GM18909 (cell line): ENCODE results near the gene PSIP1.

Experiments used
- ATAC-seq: cut with Tn5 transposase; IDR thresholded peaks from one replicate; pipeline ENCODE4 v1.9.1; 2021; ENCODE audit warnings: mild to moderate bottlenecking; ENCODE audit not compliant: unreplicated experiment, poor library complexity

PSIP1 gene

DNA sequence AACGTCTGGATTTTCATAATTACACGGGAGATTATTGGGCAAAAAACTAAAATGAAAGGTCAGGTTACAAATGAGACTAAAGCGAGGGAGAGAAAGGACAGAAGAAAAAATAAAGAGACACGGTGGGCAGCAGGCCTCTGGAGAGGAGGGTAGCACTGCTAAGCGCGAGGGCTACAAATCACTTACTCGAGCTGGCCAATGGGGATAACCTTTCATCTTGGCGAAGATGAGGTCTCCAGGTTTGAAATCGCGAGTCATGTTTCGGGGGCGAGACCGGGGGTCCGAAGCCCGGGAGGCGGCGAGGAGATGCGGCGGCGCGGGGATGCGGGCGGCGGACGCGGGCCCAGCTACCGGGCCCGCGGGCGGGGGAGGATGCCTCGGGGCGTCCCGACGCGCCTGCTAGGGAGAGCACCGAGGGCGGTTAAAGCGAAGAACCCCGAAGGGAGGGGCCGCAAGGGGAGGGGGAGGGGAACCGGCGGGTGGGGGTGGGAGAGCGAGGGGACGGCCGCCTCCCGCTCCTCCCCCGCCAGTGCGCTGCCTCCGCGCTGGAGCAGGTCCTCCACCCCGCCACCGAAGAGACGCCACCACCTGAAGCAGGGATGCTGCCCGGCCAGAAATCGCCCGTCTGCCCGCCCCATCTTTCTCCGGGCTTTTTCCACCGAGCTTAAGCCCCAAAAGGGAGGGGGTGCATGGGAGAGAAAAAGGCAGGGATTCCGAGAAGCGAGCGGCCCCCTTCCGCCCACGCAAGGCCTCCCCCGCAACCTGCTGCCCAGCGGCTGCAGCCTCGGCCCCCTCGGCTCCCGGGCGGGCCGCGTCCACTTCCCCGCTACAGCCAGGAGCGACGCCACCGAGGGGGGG is 610 bp downstream of the PSIP1 start:
- ATAC-seq = peak; percentile 47

DNA sequence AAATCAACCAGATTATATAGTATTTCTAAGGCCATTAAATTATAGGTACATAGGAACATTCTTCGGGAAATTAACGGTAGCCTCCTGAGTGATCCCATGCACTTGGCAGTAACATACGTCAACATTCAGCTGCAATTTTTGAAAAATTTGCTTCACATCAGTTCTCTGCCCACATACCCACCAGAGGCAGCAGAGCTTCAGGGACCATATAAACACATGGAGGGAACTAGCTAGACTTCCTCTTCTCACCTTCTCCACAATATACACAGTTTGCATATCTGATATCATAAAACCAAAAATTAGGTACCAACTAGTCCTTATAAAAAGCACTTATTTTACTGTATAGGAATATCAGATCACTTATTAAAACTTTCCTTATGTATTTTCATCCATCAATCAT is 4.8 kb downstream of the PSIP1 start:
- no peak for ATAC-seq

DNA sequence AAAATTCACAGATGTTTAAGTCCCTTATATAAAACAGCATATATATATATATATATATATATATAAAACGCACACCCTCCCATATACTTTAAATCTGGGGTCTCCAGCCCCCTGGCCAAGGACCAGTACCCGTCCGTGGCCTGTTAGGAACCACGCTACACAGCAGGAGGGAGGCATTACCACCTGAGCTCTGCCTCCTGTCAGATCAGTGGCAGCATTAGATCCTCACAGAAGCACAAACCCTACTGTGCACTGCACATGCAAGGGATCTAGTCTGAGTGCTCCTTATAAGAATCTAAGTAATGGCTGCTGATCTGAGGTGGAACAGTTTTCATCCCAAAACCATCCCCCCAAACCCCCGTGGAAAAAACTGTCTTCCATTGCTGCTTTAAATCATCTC is 9.0 kb downstream of the PSIP1 start:
- no peak for ATAC-seq

DNA sequence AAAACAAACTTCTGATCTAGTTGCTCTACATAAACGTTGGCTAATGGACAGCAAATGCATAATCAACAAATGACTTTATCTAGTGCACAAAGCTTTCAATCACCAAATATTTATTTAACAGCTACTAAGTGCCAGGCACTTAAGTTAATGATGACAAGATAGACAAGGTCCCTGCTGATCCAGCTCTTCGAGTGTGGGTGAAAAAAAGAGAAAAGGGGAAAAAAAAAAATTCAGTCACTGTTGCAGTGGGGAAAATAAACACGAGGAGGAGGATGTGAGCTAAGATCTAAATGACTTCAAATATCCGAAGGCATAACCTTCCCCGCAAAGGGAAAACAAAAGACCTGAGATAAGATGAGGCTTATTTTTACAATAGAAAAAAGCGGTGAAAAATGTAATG is 9.6 kb downstream of the PSIP1 start:
- no peak for ATAC-seq

DNA sequence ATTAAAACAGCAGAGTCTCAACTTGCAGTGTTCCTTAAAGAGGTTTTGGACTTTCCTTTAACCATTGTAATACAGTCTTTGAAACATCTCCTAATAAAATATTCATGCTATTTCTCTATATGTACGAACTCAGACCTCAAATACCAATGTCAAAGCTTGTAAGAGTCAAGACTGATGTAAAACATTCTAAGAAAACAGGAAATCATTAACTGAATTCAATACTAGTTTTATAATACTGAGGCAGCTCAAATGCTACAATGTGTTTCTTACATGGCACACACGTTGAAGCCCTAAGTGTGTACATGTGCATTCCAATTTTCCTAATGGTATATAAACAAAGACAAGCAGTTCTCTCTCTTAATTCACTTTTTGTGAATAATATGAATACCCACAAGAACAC is 11.6 kb downstream of the PSIP1 start:
- no peak for ATAC-seq

DNA sequence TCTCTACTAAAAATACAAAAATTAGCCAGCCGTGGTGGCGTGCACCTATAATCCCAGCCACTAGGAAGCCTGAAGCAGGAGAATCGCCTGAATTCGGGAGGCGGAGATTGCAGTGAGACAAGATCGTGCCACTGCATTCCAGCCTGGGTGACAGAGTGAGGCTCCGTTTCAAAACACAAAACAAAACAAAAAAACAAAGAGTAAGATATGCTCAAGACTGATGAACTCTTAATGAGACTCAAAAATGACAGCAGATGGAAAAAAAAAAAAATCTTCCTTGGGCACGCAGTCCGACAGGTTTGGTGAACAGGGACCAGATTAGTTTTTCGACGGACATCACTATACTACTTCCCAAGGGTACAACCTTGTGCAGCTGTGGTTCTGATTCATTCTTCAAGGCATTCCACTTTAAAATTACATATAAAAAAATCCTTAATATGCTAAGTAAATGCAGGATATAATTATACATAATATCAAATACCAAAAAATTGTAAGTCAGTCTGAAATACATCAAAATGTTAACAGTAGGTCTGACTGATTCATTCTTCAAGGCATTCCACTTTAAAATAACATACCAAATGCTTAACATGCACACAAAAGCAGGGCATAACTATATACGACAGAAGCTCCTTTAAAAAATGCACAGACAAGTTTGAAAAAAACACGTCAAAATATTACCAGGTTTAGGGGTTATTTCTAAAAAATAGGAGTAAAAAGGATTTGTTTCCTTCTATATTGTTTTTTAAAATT is 12.3 kb downstream of the PSIP1 start:
- no peak for ATAC-seq

DNA sequence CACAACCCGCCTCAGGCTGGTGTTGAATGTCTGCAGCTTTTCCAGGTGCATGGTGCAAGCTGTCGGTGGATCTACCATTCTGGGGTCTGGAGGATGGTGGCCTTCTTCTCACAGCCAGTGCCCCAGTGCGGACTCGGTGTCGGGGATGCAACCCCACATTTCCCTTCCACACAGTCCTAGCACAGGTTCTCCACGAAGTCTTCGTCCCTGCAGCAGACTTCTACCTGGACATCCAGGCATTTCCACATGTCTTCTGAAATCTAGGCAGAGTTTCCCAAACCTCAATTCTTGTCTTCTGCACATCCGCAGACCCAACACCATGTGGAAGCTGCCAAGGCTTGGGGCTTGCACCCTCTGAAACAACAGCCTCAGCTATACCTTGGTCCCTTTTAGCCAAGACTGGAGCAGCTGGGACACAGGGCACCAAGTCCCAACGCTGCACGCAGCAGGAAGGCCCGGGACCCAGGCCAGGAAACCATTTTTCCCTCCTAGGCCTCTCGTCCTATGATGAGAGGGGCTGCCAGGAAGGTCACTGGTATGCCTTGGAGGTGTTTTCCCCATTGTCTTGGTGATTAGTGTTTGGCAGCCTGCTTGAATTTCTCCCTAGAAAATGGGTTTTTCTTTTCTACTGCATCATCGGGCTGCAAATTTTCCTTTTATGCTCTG is 18.2 kb downstream of the PSIP1 start:
- no peak for ATAC-seq

DNA sequence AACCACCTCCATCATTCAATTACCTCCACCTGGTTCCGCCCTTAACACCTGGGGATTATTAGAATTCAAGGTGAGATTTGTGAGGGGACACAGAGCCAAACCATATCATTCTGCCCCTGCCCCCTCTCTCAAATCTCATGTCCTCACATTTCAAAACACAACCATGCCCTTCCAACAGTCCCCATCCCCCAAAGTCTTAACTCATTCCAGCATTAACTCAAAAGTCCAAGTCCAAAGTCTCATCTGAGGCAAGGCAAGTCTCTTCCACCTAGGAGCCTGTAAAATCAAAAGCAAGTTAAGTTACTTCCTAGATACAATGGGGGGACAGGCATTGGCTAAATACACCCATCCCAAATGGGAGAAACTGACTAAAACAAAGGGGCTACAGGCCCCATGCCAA is 18.8 kb downstream of the PSIP1 start:
- ATAC-seq = no peak

DNA sequence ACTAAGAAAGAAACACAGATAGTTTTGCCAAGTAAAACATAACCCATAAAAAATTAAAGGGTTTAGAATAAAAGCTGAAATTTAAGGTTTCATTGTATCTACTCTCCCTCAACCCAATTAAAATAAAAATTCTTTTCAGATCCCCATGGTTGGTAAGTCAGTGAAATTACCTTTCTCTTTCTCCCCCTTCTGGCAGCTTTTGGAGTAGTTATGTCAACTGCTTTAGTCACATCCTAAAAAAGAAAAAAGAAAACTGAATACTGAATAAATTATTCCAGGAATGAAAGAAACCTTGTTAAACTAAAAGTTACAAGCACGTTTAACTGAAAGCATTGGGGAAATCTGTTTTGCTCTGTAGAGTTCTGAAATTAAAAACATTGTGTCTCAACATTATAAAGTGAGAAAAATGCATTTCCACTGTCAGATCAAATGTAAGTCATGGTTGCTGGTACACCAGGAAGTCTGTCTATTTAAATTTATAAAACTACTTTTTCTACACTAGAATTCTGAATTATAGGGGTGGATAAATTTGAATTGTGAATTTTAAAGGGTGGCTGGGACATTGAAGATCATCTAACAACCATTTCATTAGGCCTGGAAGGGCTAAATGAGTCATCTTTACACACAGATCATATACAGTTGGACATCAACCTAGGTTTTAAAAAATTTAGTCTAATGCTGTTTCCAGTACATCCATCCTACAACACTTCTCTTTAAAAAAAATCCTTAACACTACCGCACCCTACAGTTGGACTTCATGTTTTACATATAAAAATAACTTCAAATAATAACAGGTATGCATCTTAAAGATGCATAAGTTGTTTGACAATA is 24.7 kb downstream of the PSIP1 start:
- ATAC-seq = no peak

DNA sequence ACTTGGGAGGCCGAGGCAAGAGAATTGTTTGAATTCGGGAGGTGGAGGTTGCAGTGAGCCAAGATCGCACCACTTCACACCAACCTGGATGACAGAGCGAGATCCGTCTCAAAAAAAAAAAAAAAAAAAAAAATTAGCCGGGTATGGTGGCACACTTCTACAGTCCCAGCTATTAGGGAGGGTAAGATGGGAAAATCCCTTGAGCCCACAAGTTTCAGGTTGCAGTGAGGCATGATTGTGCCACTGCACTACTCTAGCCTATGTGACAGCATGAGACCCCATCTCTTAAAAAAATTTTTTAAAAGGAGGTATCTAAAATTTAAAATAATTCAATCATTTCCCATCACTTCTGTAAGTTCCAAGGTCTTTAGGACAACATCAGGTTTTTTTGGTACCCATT is 26.0 kb downstream of the PSIP1 start:
- no peak for ATAC-seq

DNA sequence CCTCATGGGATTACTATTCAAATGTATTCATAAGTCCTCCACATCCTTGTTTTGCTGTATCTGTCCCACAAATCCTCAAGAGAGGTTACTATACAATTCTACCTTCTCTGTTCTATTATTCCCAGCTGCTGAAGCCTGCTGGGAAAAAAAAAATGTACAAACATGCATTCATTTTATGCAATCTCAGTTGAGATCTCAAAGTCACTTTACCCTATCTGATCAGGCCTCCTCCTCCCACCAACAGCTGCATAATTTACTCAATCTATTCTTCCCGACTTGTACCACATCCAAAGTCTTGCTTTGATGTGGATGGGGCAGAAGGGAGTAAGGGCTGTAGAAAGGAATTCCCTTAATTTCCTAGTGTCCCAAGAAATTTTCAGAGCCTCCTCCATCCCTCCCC is 28.6 kb downstream of the PSIP1 start:
- ATAC-seq = no peak

DNA sequence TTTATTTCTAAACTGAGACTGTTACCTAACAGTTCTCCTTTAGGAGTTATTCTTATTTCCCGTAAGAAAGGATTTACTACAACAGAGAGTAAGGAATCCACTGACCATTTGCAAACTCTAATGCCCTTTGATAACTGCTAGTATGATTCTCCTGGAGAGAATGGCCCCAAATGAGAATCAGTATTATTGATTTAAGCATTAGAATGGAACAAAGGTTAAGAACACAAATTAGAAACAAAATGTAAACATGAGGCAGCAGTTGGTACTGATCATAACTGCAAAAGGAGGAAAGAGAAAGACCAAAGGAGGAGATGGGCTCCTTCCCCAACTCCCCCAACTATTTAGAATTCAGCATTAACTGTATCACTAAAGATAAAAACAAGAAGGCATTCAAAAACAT is 30.7 kb downstream of the PSIP1 start:
- no peak for ATAC-seq

DNA sequence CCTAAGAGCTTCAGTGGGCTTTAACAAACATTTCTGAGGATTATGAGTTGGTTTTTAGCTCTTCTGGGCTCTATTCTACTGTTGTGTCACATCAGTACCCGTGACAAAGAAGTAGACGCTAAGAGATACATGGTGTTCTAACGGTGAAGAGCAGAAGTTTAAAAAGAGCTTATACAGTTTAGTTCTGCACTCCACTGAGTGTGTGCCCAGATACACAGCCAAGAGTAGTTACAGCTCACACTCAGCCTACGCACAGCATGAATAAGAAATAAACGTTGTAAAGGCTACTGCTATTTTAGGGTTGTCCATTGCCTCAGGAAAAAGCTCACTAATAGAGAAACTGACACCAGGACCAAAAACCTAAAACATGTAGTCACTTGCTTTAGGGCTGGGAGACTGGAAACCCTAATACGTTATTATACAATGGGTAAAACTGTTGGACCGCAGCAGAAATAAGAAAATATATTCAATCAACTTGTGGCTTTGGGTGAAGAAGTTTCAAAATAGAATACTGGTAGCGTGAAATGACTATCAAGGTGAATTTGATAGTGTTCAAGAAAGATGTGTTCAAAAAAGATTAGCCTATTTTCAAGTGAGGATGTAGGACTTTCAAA is 34.7 kb downstream of the PSIP1 start:
- ATAC-seq = no peak

DNA sequence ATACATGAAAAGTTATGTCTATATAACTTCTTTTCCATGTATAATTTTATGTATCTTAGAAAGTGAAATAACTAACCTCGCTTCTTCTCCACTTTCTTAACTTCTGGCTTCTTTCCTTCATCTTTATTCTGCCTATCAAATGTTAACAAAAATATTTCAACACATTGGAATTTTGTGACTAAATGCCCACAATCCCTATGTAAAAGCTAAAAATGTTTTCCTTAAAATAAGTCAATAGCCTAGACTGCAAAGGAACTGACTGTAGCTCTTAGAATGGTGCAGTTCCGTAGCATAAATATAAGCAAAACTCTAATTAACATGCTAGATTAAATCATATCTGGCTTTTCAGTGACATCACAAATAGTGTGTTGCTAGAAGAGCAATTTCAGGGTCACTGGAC is 40.9 kb downstream of the PSIP1 start:
- no peak for ATAC-seq

DNA sequence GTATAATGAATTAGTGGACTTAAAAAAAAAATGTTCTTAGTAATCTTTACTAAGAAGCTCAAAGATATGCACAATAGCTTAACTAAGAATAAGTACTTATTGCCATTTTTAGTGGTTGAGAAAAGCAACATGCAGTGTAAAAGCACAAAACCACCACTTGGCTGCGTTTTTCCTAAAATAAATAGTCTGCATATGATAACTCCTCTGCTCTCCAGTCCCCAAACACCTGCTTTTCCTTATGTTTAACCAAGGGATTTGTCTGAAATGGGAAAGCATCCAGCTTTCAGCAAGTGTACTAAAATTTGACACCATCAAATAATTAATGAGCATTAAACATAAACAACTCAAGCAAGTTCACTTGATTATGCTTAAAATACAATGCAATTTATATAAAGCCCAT is 41.4 kb downstream of the PSIP1 start:
- ATAC-seq = no peak

DNA sequence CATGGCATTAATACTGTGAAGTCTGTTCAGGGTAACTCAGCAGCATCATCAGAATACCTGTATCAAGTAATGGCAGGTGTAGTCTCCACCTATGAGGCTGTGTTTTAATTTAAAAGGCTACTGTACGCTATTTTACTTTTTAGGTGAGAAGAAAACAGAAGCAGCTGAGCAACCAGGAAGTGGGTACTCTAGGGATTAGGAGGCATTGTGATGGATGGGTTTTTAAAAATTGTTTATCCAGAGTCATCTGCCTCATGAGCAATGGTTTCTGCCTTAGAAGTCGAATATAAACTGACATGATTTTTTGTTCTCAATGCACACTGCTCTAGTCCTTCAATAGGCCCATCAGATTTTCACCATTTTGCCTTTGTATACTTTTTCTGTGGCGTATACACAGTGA is 42.6 kb downstream of the PSIP1 start:
- ATAC-seq = no peak

DNA sequence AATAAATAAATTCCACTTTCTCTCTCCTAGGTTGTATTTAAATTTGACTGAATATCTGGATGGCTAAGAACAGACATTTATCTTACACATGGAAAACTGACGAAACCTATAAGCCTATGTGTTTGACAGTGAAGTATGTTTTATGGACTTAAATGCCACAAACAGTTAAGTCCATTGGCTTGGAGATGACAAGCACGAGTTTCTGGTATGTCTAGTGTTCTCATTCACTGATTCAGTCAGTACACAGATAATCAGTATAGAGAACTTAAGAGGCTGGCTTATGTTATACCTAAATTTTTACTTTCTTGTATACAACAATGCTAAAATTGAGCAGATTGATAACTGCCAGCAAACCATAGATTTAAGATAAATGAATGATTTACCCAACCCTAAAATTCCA is 49.2 kb downstream of the PSIP1 start:
- ATAC-seq = no peak

DNA sequence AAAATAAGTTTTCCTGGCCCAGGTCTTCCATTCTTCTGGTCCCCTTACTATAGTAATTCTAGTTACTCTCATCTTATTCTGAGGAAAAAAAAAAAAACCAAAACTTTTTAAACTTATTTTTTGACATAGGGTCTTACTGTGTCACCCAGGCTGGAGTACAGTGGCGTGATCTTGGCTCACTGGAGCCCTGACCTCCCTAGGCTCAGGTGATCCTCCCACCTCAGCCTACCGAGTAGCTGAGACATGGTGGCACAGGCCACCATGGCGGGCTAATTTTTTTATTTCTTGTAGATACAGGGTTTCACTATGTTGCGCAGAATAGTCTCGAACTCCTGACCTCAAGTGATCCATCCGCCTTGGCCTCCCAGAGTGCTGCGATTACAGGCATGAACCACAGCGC is 49.7 kb downstream of the PSIP1 start:
- ATAC-seq = no peak

DNA sequence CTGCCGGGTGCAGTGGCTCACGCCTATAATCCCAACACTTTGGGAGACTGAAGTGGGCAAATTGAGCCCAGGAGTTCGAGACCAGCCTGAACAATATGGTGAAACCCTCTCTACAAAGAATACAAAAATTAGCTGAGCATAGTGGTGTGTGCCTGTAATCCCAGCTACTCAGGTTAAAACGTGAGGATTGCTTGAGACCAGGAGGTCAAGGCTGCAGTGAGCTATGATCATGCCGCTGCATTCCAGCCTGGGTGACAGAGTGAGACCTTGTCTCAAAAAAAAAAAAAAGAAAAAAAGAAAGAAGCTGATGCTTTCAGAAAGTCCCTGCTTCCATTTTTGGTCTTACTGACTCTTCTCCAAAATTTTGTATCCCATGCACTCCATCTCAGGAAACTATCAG is 56.8 kb downstream of the PSIP1 start:
- no peak for ATAC-seq

DNA sequence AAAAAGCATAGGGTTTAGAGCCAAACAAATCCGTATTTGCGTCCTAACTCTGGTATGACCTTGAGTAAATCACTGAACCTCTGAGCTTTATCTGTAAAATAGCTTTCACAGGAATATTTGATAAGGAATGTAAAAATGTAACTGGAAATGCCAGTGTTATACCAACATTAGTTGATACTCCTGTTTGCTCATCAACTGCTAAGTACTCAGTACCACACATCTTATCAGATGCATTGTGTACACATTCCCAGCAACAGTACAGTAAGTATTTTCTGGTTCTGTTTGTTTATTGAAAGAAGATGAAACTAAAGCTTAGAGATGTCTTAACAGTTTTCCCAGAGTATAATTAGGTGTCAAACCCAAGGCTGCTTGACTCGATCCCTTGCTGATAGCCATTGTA is 66.6 kb downstream of the PSIP1 start:
- no peak for ATAC-seq
